Motor neuron (in vitro differentiated cells): ENCODE measurements around the gene NEUROG3. TPM values are rescaled to one million over a fixed set of nuclear protein-coding genes. Genes with fewer than 3 reads are reported as not detected.
"Not testable (repeated sequence)": the region's sequence is repeated elsewhere in the genome, so short reads cannot be mapped to it uniquely, and the experiment has no call there.

ENCODE experiments used
- ATAC-seq, 8 experiments: fragments of 200-7000 bp; cut with Tn5 transposase; replicated peaks in 6 of 8; 2 replicates each; pipeline ENCODE4 v1.8.0; 2021; ENCODE audit warnings: mild to moderate bottlenecking in 8 of 8, moderate library complexity in 8 of 8
- H3K27ac ChIP-seq, 2 donors: fragments of 250-450 bp; sonication (Bioruptor Pico); 2 replicates each; pipeline ENCODE4 v1.9.0; 2021; ENCODE audit warnings: antibody characterized with exemption in 2 of 2, mild to moderate bottlenecking in 2 of 2, moderate library complexity in 1 of 2
- H3K4me1 ChIP-seq, 2 donors: fragments of 250-450 bp; sonication (Bioruptor Pico); replicated peaks in 1 of 2; 2 replicates each; pipeline ENCODE4 v1.6.1; 2021; ENCODE audit warnings: antibody characterized with exemption in 2 of 2, mild to moderate bottlenecking in 2 of 2, moderate library complexity in 1 of 2
- H3K4me3 ChIP-seq, 5 donors: fragments of 250-450 bp; sonication (Bioruptor Pico); 2 replicates each; pipeline ENCODE4 v1.9.0; 2021; ENCODE audit warnings: antibody characterized with exemption in 5 of 5, mild to moderate bottlenecking in 5 of 5, moderate library complexity in 4 of 5
- WGBS, 10 experiments: fragments of 450-650 bp; shearing (Covaris generic); methylation state at CpG; one replicate each; pipeline ENCODE4 v1.0.0; 2022; 5-methylcytosine and 5-hydroxymethylcytosine counted together
- in situ Hi-C, 9 experiments: fragments of 400-800 bp; cut with MboI; loops; one replicate each; pipeline ENCODE4 v1.15.0; 2021; ENCODE audit warnings: low sequenced_read_pairs in 9 of 9, low pct_unique_long_range_greater_than_20kb in 2 of 9; ENCODE audit not compliant: unreplicated experiment in 9 of 9
- total RNA-seq, 8 experiments: library from RNA; unstranded; fragments of 300-600 nt; gene quantifications; 2 replicates each; pipeline versions ENCODE4 v1.2.3 to v1.2.4, GENCODE V29; 2022

NEUROG3 gene
- total RNA-seq, 8 experiments from 2014 or later = 0.13 to 1.7 (median 0.49) TPM; not detected in 3

GRCh38 chr10:69568472-69569395, 4.5 kb downstream of the NEUROG3 start:
- Histone ChIP-seq H3K4me1 (peaks cover 23 to 47% of the 10 kb centered on the region in 2 donors), H3K4me3 (peak overlapping the region; percentile 11 to 37 (median 16)), H3K27ac (peak overlapping the region in 1 of 2 donors; percentile 27)
- WGBS, 10 experiments = 0 to 9% (median 3%) methylated on average over 2 to 10 of the region's 41 CpGs; no CpG with 5 or more reads in 6 of the 10 experiments
- in situ Hi-C loops = no loop called here
- ATAC-seq = peak in 5 of 8 experiments; percentile 47 to 80 (median 68)

DNA sequence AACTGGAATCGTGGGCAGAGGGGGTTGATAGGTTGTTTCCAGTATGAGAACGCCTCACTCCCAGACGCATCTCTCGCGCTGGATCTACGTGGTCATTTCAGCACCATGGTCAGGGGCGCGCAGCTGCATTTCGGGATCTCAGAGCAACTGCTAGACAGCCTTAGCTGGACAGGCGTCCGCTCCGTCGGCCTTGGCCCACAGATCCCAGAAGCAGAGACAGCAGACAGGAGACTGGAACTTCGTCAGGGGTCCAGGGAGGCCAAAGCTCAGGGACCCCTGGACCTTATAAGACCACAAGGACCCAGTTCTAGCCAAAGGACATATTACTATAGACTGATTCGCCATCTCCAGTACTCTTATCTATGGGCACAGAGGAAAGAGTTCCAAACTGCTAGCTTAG, 5.3 kb downstream of the NEUROG3 start:
- peak in 6 of 8 experiments; percentile 21 to 92 (median 63) for ATAC-seq
- H3K4me3 ChIP-seq = no peak overlapping the region
- H3K27ac ChIP-seq = no peak overlapping the region
- in situ Hi-C loops = no loop called here
- H3K4me1 ChIP-seq = peaks cover 25 to 46% of the 10 kb centered on the region in 2 donors
- 0 to 17% (median 8%) methylated on average over 1 to 8 of the region's 15 CpGs; no CpG with 5 or more reads in 6 of the 10 experiments for WGBS, 10 experiments

DNA sequence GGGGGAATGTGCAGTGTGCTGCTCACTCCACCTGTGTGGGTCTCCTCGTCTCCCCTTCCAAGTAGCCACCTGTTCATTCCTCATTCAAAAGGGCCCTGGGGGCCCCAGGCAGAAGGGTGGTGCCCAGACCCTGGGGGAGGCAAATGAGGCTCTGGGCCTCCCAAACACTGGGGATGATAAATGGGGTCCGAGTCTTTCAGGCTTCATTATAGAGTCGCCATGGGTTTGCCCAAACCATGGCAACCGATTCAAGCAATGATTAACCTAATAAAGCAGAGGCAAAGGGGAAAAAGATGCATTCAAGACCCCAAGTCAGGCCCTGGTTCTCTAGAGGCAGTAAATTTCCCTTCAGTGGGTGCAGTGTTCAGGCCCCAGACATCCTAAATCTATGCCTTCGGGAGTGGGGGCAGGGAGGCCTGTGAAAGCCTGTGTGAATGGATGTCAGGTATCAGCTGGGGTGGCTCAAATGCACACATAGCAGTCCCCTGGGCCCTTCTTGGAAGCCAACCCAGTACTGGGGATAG, 10.4 kb downstream of the NEUROG3 start:
- peak in 5 of 8 experiments; percentile 71 to 86 (median 72) for ATAC-seq
- WGBS, 10 experiments = 0% methylated on average over 1 to 2 of the region's 5 CpGs; no CpG with 5 or more reads in 5 of the 10 experiments
- no peak overlapping the region for H3K4me3 ChIP-seq
- in situ Hi-C loops = no loop called here
- H3K27ac ChIP-seq = no peak overlapping the region
- peaks cover 29 to 41% of the 10 kb centered on the region in 2 donors for H3K4me1 ChIP-seq

GRCh38 chr10:69559525-69559924, 13.7 kb downstream of the NEUROG3 start:
- WGBS, 10 experiments = 7 to 60% (median 40%) methylated on average over 1 to 3 of the region's 6 CpGs; no CpG with 5 or more reads in 7 of the 10 experiments
- in situ Hi-C loops = no loop called here
- Histone ChIP-seq H3K4me1 (peaks cover 29 to 41% of the 10 kb centered on the region in 2 donors), H3K4me3 (no peak overlapping the region), H3K27ac (no peak overlapping the region)
- ATAC-seq = peak in 5 of 8 experiments; percentile 11 to 79 (median 69)

- 0 to 93% (median 0%) methylated on average over 1 to 2 of the region's 2 CpGs; no CpG with 5 or more reads in 7 of the 10 experiments for whole genome bisulfite sequencing, 10 experiments
- no peak overlapping the region for H3K4me3 ChIP-seq
- ATAC-seq = no peak
- H3K4me1 ChIP-seq = peaks cover 27 to 40% of the 10 kb centered on the region in 2 donors
- in situ Hi-C loops = no loop called here
- H3K27ac ChIP-seq = no peak overlapping the region
Observed at GRCh38 chr10:69558559-69558958, 14.7 kb downstream of the NEUROG3 start.

GRCh38 chr10:69554611-69555010, 18.6 kb downstream of the NEUROG3 start:
- no peak overlapping the region for H3K27ac ChIP-seq
- H3K4me3 ChIP-seq = no peak overlapping the region
- in situ Hi-C loops = no loop called here
- ATAC-seq = no peak
- 13% methylated on average over 3 of the region's 6 CpGs; no CpG with 5 or more reads in 9 of the 10 experiments for WGBS, 10 experiments
- peaks cover 0 to 13% of the 10 kb centered on the region in 2 donors for H3K4me1 ChIP-seq

DNA sequence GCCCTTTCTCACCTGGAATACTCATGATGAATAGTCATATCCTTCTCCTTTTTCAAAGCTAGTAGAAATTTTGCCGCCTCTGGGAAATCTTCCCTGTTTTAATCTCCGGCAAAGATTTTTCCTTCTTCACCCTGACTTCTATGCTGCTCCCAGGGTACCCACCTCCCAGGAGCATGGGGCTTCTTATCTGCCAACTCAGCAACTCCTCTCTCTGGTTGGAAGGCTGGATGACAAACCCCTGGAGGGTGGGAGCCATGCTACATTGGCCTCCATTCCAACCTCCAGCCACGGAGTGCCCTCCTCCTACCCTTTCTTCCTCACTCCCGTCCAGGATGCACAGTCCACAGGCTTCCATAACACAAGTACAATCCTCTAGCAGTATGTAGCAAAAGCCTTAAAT, 19.9 kb downstream of the NEUROG3 start:
- Histone ChIP-seq H3K4me3 (no peak overlapping the region), H3K4me1 (peaks cover 0 to 2% of the 10 kb centered on the region in 2 donors), H3K27ac (no peak overlapping the region)
- WGBS, 10 experiments = 6 to 100% (median 80%) methylated on average over 1 to 4 of the region's 4 CpGs; no CpG with 5 or more reads in 4 of the 10 experiments
- in situ Hi-C loops = no loop called here
- ATAC-seq = no peak

DNA sequence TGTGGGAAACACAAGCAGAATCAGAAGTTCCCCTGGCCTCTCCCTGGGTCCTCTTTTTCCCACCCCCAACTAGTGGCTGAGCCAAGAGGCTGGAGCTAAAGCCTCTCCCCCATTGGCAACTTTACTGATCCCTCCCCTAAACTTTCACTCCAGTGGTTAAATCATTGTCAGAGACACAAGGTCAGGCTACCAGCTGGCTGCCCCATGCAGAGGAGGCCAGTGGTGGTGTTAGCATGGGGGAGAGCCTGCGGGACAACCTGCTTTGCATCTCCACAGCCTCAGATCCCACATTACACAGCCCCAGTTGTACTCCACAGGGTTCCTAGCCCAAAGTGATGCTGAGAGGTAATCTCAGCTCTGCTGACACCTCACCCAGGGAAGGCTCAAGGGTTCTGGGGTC, 21.0 kb downstream of the NEUROG3 start:
- in situ Hi-C loops = no loop called here
- 0 to 40% methylated on average over 1 of the region's 1 CpG; no CpG with 5 or more reads in 8 of the 10 experiments for WGBS, 10 experiments

DNA sequence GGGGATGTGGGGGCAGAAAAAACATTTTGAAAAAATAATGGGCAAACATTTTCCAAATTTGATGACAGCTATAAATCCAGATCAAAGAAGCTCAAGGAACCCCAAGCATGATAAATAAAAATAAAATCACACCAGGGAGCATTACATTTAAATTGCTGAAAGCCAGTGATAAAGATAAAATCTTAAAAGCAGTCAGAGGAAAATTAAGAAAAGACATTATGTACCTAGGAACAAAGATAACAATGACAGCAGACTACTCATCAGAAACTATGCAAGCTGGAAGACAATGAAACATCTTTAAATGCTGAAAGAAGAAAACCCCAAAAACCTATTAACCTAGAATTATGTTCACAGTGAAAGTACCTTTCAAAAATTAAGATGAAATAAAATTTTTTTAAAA, 23.3 kb downstream of the NEUROG3 start:
- in situ Hi-C loops = no loop called here
- ATAC-seq = no peak
- H3K4me3 ChIP-seq = no peak overlapping the region

More for the DNA sequence above, 21.0 kb downstream of the NEUROG3 start:
- ATAC-seq = no peak
- H3K4me3 ChIP-seq = no peak overlapping the region
- no peak overlapping the region for H3K27ac ChIP-seq
- H3K4me1 ChIP-seq = no peaks in the 10 kb centered on the region

DNA sequence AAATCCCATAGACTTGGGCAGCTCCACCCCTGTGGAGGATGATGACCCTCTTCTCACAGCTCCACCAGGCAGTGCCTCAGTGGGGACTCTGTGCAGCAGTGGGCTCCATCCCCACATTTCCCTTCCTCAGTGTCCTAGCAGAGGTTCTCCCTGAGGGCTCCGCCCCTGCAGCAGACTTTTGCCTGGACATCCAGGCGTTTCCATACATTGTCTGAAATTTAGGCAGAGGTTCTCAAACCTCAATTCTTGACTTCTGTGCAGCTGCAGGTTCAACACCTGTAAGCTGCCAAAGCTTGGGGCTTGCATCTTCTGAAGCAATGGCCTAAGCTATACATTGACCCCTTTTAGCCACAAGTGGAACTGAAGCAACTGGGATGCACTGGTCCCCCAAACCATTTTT, 31.8 kb downstream of the NEUROG3 start:
- Histone ChIP-seq H3K4me1 (peaks cover 15 to 17% of the 10 kb centered on the region in 2 donors), H3K27ac (no peak overlapping the region), H3K4me3 (no peak overlapping the region)
- in situ Hi-C loops = no loop called here
- ATAC-seq = no peak
- WGBS, 10 experiments = 0 to 100% (median 92%) methylated on average over 1 to 2 of the region's 2 CpGs; no CpG with 5 or more reads in 5 of the 10 experiments

More for the DNA sequence above, 23.3 kb downstream of the NEUROG3 start:
- Histone ChIP-seq H3K27ac (no peak overlapping the region), H3K4me1 (peaks cover 2 to 3% of the 10 kb centered on the region in 2 donors)

GRCh38 chr10:69538461-69538860, 34.8 kb downstream of the NEUROG3 start:
- in situ Hi-C loops = no loop called here
- peaks cover 0 to 4% of the 10 kb centered on the region in 2 donors for H3K4me1 ChIP-seq
- no peak overlapping the region for H3K27ac ChIP-seq
- H3K4me3 ChIP-seq = no peak overlapping the region
- no peak for ATAC-seq
- 0 to 78% (median 63%) methylated on average over 2 to 3 of the region's 3 CpGs; no CpG with 5 or more reads in 6 of the 10 experiments for WGBS, 10 experiments

DNA sequence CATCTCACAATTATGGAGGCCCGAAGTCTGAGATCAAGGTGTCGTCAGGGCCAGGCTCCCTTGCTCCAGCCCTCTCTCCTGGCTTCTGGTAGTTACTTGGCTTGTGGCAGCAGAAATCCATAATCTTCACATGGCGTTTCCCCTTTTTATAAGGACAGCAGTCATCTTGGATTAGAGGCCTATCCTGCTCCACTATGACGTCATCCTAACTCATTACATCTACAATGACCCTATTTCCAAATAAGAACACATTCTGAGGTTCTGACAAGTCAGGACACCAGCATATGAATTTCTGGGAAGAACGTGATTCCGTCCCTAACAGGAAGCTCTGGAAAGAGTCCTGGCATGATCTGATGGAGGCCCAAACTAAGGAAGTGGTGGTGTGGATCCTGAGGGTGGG, 35.8 kb downstream of the NEUROG3 start:
- in situ Hi-C loops = no loop called here
- Histone ChIP-seq H3K4me1 (no peaks in the 10 kb centered on the region), H3K4me3 (no peak overlapping the region), H3K27ac (no peak overlapping the region)
- 22 to 93% (median 75%) methylated on average over 1 to 5 of the region's 6 CpGs; no CpG with 5 or more reads in 2 of the 10 experiments for WGBS, 10 experiments
- ATAC-seq = no peak

DNA sequence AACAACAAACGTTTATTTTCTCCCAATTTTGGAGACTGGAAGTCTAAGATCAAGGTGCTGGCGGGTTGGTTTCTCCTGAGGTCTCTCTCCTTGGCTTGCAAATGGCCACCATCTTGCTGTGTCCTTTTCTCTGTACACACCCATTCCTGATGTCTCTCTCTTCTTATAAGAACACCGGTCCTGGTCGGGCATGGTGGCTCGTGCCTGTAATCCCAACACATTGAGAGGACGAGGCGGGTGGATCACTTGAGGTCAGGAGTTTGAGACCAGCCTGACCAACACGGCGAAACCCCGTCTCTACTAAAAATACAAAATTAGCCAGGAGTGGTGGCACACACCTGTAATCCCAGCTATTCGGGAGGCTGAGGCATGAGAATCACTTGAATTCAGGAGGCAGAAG, 36.7 kb downstream of the NEUROG3 start:
- ATAC-seq, in situ Hi-C loops, H3K27ac ChIP-seq, H3K4me3 ChIP-seq, H3K4me1 ChIP-seq: not testable (repeated sequence)
- WGBS, 10 experiments = 53 to 100% (median 88%) methylated on average over 1 to 11 of the region's 11 CpGs; no CpG with 5 or more reads in 1 of the 10 experiments
